Ovary (tissue), 9 donors: ENCODE data around the gene MYBPC2. TPM values are rescaled to one million over a fixed set of nuclear protein-coding genes. Genes with fewer than 3 reads are reported as not detected.

Experiments
- DNase-seq, 5 donors: peaks; one replicate each; pipeline ENCODE4 v3.0.0-alpha.2; 2019 to 2020
- H3K27ac ChIP-seq, 2 donors: fragments of 200-600 bp; one replicate each; pipeline versions ENCODE4 v1.5.1 to v1.8.0; 2019 to 2022
- H3K27me3 ChIP-seq: fragments of 200-600 bp; one replicate; pipeline ENCODE4 v1.8.0; 2022
- H3K36me3 ChIP-seq: fragments of 200-600 bp; sonication (generic); one replicate; pipeline ENCODE4 v1.5.1; 2019
- H3K4me1 ChIP-seq: one replicate; pipeline ENCODE4 v1.8.1; 2013; ENCODE audit warnings: mild to moderate bottlenecking, moderate library complexity; ENCODE audit not compliant: insufficient read depth
- H3K4me3 ChIP-seq: fragments of 200-600 bp; sonication (generic); one replicate; pipeline ENCODE4 v1.5.1; 2017
- H3K9me3 ChIP-seq, 2 donors: fragments of 200-600 bp in 1 of 2; sonication (generic) in 1 of 2; one replicate each; pipeline versions ENCODE4 v1.5.1 to v1.8.1; 2013 to 2019; ENCODE audit warnings: mild to moderate bottlenecking in 1 of 2, moderate library complexity in 1 of 2
- CTCF ChIP-seq, 3 donors: fragments of 450-650 bp in 2 of 3; fragments of 200-600 bp in 1 of 3; IDR thresholded peaks; one replicate each; pipeline versions ENCODE4 v1.5.1 to v1.8.0; 2016 to 2022; ENCODE audit warnings: antibody characterized with exemption in 3 of 3, mild to moderate bottlenecking in 1 of 3
- EP300 ChIP-seq: sonication (generic); formaldehyde crosslinking; IDR thresholded peaks from one replicate; pipeline ENCODE4 v1.6.1; 2017; ENCODE audit warnings: antibody characterized with exemption
- POLR2A ChIP-seq: fragments of 450-650 bp; IDR thresholded peaks from one replicate; pipeline ENCODE4 v1.6.1; 2017; ENCODE audit warnings: antibody characterized with exemption, mild to moderate bottlenecking, moderate library complexity
- WGBS, 3 donors: extraction: QIAGEN DNeasy Blood & Tissue Kit in 1 of 3; methylation state at CpG; one replicate each; pipeline versions ENCODE4 v1.1.5 to v1.1.7; 2013 to 2017; 5-methylcytosine and 5-hydroxymethylcytosine counted together
- intact Hi-C, 4 donors: fragments of 100-400 bp; cut with DNase I; formaldehyde crosslinking; loops; one replicate each; pipeline versions ENCODE4 v1.11.0 to v1.15.1; 2022 to 2023
- polyA plus RNA-seq, 2 donors: library from polyadenylated mRNA; stranded (reverse); fragments of 200-250 nt in 1 of 2; fragments of 350-450 nt in 1 of 2; fragmentation: Illumina TruSeq in 1 of 2; extraction: RNeasy Lipid Tissue Mini Kit (QIAGEN cat#74804) in 1 of 2; gene quantifications; one replicate each; pipeline ENCODE4 v1.2.3, GENCODE V29; 2013 to 2014
- total RNA-seq, 7 donors: library from RNA; depleted of rRNA in 2 of 7; stranded (reverse); fragments of >200 nt in 2 of 7; fragmentation: NEBNext Ultra II Directional in 3 of 7; extraction: Animal tissue kit (Norgen Biotek cat#: 25700) in 3 of 7; gene quantifications; one replicate each; pipeline versions ENCODE4 v1.1.0 to v1.2.4, GENCODE V29; 2016 to 2023
- donor health status: DM: no; HTN: no; CAD: no; lungs with moderate emphysema.
- donor health status: DM: no; HTN: no; CAD: no.
- donor health status: Bipolar disorder and iron deficiency.
- donor health status: DM: yes; HTN: yes; CAD: no.
- donor health status: DM: no; HTN: no; CAD: no.
- donor health status: DM: yes; HTN: yes; CAD: no.

The MYBPC2 gene
- total and polyA plus RNA-seq, 9 donors, result 0.05 to 0.28 (median 0.10) TPM; not detected in 5

- Histone ChIP-seq H3K27ac (no peak overlapping the region), H3K4me1 (no peaks in the 10 kb centered on the region), H3K36me3 (no peaks in the 10 kb centered on the region), H3K9me3 (no peaks in the 10 kb centered on the region), H3K4me3 (no peak overlapping the region), H3K27me3 (no peaks in the 10 kb centered on the region)
- TF ChIP-seq POLR2A (no peak), EP300 (no peak)
- no peak for DNase-seq
- WGBS, 3 donors, result 74 to 86% (median 84%) methylated on average over 2 of the region's 2 CpGs
- intact Hi-C loops, result loop anchor here in 1 of 4 donors (10.0 kb wide), 1 partner anchor 91 kb away; the partner anchor contains the start of gene NAPSA
These were observed 23.3 kb downstream of the MYBPC2 start for GRCh38 chr19:50455992-50456391.

GRCh38 chr19:50457300-50457699, 24.6 kb downstream of the MYBPC2 start:
- no peaks in the 10 kb centered on the region for H3K9me3 ChIP-seq
- no peak for DNase-seq
- H3K4me1 ChIP-seq, result no peaks in the 10 kb centered on the region
- no peaks in the 10 kb centered on the region for H3K27me3 ChIP-seq
- no peaks in the 10 kb centered on the region for H3K36me3 ChIP-seq
- no peak overlapping the region for H3K4me3 ChIP-seq
- TF ChIP-seq POLR2A, result no peak
- no peak for TF ChIP-seq EP300
- TF ChIP-seq CTCF (IDR thresholded peaks at IDR 0.05), result no peak
- 85 to 89% (median 88%) methylated on average over 5 of the region's 5 CpGs for WGBS, 3 donors
- no peak overlapping the region for H3K27ac ChIP-seq
- intact Hi-C loops, result loop anchor here in 1 of 4 donors (10.0 kb wide), 1 partner anchor 92 kb away; the partner anchor contains the start of gene NAPSA

- 31 to 51% (median 41%) methylated on average over 46 to 50 of the region's 50 CpGs for WGBS, 3 donors
- intact Hi-C loops, result loop anchor here in 1 of 4 donors (10.0 kb wide), 1 partner anchor 94 kb away; the partner anchor contains the start of gene NAPSA
These were observed 25.8 kb downstream of the MYBPC2 start for GRCh38 chr19:50458396-50459066.

GRCh38 chr19:50459067-50459456, 26.4 kb downstream of the MYBPC2 start:
- DNase-seq, result no peak
- intact Hi-C loops, result loop anchor here in 1 of 4 donors (10.0 kb wide), 1 partner anchor 94 kb away; the partner anchor contains the start of gene NAPSA
- H3K36me3 ChIP-seq, result no peaks in the 10 kb centered on the region
- H3K27ac ChIP-seq, result no peak overlapping the region
- no peaks in the 10 kb centered on the region for H3K4me1 ChIP-seq
- H3K9me3 ChIP-seq, result no peaks in the 10 kb centered on the region
- TF ChIP-seq POLR2A, result no peak
- TF ChIP-seq CTCF (IDR thresholded peaks at IDR 0.05), result no peak
- TF ChIP-seq EP300, result no peak
- no peak overlapping the region for H3K4me3 ChIP-seq
- 56 to 82% (median 70%) methylated on average over 30 to 32 of the region's 32 CpGs for WGBS, 3 donors
- no peaks in the 10 kb centered on the region for H3K27me3 ChIP-seq

More at GRCh38 chr19:50458396-50459066, 25.8 kb downstream of the MYBPC2 start:
- Histone ChIP-seq H3K27me3 (no peaks in the 10 kb centered on the region), H3K36me3 (no peaks in the 10 kb centered on the region), H3K4me3 (no peak overlapping the region), H3K27ac (no peak overlapping the region), H3K4me1 (no peaks in the 10 kb centered on the region), H3K9me3 (no peaks in the 10 kb centered on the region)
- DNase-seq, result no peak
- TF ChIP-seq CTCF (IDR thresholded peaks at IDR 0.05) (no peak), EP300 (no peak), POLR2A (no peak)

- 35 to 60% (median 39%) methylated on average over 1 of the region's 1 CpG for WGBS, 3 donors
- Histone ChIP-seq H3K4me3 (no peak overlapping the region), H3K36me3 (no peaks in the 10 kb centered on the region)
These were observed 26.9 kb downstream of the MYBPC2 start for GRCh38 chr19:50459638-50460037.

More at GRCh38 chr19:50459638-50460037, 26.9 kb downstream of the MYBPC2 start:
- Histone ChIP-seq H3K9me3 (no peaks in the 10 kb centered on the region), H3K4me1 (no peaks in the 10 kb centered on the region), H3K27ac (no peak overlapping the region), H3K27me3 (no peaks in the 10 kb centered on the region)
- TF ChIP-seq EP300, result no peak
- no peak for TF ChIP-seq POLR2A
- TF ChIP-seq CTCF (IDR thresholded peaks at IDR 0.05), result no peak
- intact Hi-C loops, result loop anchor here in 2 of 4 donors (10.0 kb wide), 1 partner anchor 95 kb away; the partner anchor contains the start of gene NAPSA (in 2 of the 2)
- DNase-seq, result no peak
